Bladder microvascular endothelial cell (primary cell): Measurements from ENCODE around the gene WWC2. TPM values are rescaled to one million over a fixed set of nuclear protein-coding genes. Genes with fewer than 3 reads are reported as not detected.

Experiments used
- total RNA-seq: library from RNA; depleted of rRNA; stranded (reverse); fragments of >200 nt; gene quantifications from 2 replicates; pipeline ENCODE4 v1.2.3, GENCODE V29; 2014

Gene WWC2
- 15.9 and 64.8 TPM in 2 replicates for total RNA-seq

DNA sequence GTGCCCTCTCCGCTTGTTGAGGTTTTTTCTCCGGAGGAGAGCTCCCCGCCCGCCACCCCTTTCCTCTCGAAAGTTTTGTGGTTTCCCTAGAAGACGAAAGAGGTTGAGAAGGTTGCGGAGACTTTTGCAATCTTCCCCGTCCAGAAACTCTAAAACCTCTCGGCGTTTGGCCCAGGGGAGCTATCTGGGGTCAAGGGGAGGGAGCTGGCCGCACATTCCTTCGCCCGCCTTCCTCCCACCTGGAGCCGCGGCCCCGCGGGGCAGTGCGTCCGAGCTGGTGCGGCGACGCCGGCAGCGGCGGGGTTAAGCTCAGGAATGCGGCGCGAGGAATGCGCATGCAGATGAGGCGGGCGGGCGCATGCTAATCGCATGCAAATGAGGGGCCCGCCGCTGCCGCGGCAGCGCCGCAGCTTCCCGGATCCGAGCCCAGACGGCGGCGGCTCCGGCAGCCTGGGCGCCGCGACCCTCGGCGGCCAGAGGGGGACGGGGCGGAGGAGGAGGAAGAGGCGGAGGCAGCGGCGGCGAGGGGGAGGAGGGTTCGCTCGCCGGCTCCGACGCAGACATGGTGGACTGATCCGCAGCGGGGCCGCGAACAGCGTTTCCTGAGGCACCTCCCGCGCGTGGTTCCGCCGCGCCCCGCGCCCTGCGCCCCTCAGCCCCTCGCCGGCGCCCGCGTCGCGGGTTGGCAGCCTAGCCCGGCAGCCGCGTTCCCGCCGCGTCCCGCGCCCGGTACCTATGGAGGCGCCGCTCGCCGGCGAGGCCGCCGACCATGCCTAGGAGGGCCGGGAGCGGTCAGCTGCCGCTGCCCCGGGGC, at the start of gene WWC2:
TSS of gene WWC2 (plus strand) at position 535 of the 814 bp plus-strand sequence. CDS start at position 770, 235 bp downstream.

DNA sequence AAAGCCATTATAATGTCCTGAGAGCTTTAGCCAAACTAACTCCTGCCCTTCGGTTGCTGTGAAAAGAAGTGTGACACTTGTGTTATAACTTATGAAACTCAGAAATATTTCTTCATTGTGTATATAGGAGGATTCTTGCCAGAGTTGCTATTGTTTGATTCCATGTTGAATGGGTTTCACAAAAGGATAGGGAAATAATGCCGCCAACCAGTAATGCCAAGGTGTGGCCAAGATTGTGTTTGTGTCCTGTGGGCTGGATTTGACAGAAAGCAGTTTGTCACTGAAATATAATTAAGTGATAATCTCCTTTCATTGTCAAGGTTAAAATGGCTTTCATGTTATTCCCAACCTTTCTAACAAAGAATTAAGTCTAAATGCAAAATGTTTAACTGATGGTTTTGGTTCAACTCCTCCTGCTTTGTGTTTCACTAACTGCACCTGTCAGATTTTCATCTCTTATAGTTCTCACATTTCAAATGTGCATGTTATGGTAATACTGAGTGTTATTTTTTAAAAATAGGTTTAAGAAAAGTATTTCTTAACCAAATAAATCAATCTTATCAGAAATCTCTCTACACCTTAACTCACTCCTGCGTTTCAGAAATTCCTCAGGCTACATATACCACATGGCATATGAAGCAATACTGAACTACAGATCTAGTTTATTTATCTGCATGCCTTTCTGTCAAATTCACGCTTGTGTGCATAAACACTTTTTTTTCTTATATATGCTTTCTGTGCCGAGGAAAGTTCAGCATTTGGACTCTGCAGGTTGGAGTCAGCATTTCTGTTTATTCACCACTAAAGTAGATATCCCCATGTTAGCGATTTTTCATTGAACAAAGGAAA, 221.4 kb downstream of the WWC2 start, which contains the start of gene CLDN22:
TSS of gene CLDN22 (minus strand) at position 66 of the 849 bp plus-strand sequence. CDS start at position 8, 58 bp downstream.

DNA sequence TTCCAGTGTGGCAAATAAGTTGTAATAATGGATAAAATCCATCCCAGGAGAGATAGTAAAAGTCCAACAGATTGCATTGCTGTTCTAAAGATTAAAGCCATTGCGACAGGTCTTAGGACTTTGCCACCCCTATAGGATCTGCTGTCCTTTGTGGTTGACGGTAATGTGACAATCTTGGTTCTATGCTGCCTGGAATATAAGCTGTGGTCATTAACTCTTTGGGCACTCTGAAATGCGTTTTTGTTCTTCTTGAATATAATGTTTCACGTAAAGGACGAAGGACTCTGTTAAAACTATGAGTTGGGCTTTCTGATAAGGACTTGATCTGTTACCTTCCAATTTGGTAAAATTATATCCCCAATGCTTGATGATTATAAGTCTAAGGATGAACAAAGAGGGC, 223.3 kb downstream of the WWC2 start, which contains the start of gene CLDN24:
TSS of gene CLDN24 (minus strand) at position 101 of the 400 bp plus-strand sequence. CDS start at position 101, 0 bp downstream.

Other genes starting within 250 kb of the WWC2 start
- 47.6 and 112 TPM in 2 replicates for gene DCTD, start 181.9 kb upstream of the WWC2 start, total RNA-seq
- not detected in 2 replicates for gene CLDN22, start 221.0 kb downstream of the WWC2 start, total RNA-seq
- not detected in 2 replicates for gene CLDN24, start 223.2 kb downstream of the WWC2 start, total RNA-seq